ENCODE measurements around the gene CDH8.
"Not testable (repeated sequence)": the region's sequence is repeated elsewhere in the genome, so short reads cannot be mapped to it uniquely, and the experiment has no call there.

Gene CDH8

GRCh38 chr16:61937646-61938045 lies 98.6 kb downstream of the CDH8 start:
- no peaks in the 10 kb centered on the region for H3K4me1 Mint-ChIP-seq (ENCODE audit: low read depth)
- no peak overlapping the region for H3K27ac Mint-ChIP-seq
- H3K4me3 Mint-ChIP-seq = no peak overlapping the region
- H3K27me3 Mint-ChIP-seq (ENCODE audit: low read depth) = no peaks in the 10 kb centered on the region
- H3K36me3 Mint-ChIP-seq (ENCODE audit: low read depth) = no peaks in the 10 kb centered on the region
- DNase-seq (ENCODE audit: low spot score) = no peak
- peaks cover 31% of the 10 kb centered on the region for H3K9me3 Mint-ChIP-seq

GRCh38 chr16:61936522-61936921 lies 99.7 kb downstream of the CDH8 start:
- H3K36me3 Mint-ChIP-seq (ENCODE audit: low read depth) = no peaks in the 10 kb centered on the region
- no peaks in the 10 kb centered on the region for H3K27me3 Mint-ChIP-seq (ENCODE audit: low read depth)
- no peaks in the 10 kb centered on the region for H3K4me1 Mint-ChIP-seq (ENCODE audit: low read depth)
- H3K27ac Mint-ChIP-seq = no peak overlapping the region
- H3K4me3 Mint-ChIP-seq = no peak overlapping the region
- H3K9me3 Mint-ChIP-seq = peaks cover 24% of the 10 kb centered on the region
- no peak for DNase-seq (ENCODE audit: low spot score)

GRCh38 chr16:61934601-61935000 lies 101.6 kb downstream of the CDH8 start:
- no peaks in the 10 kb centered on the region for H3K27me3 Mint-ChIP-seq (ENCODE audit: low read depth)
- no peak overlapping the region for H3K4me3 Mint-ChIP-seq
- DNase-seq (ENCODE audit: low spot score) = no peak
- H3K4me1 Mint-ChIP-seq (ENCODE audit: low read depth) = no peaks in the 10 kb centered on the region
- H3K9me3 Mint-ChIP-seq = peaks cover 21% of the 10 kb centered on the region
- H3K27ac Mint-ChIP-seq = no peak overlapping the region
- no peaks in the 10 kb centered on the region for H3K36me3 Mint-ChIP-seq (ENCODE audit: low read depth)

GRCh38 chr16:61929776-61930175 lies 106.5 kb downstream of the CDH8 start:
- peaks cover 25% of the 10 kb centered on the region for H3K9me3 Mint-ChIP-seq

GRCh38 chr16:61926766-61927165 lies 109.5 kb downstream of the CDH8 start:
- Mint-ChIP-seq H3K4me3 (no peak overlapping the region), H3K36me3 (ENCODE audit: low read depth) (no peaks in the 10 kb centered on the region), H3K4me1 (ENCODE audit: low read depth) (no peaks in the 10 kb centered on the region), H3K27me3 (ENCODE audit: low read depth) (no peaks in the 10 kb centered on the region), H3K9me3 (peaks cover 20% of the 10 kb centered on the region), H3K27ac (no peak overlapping the region)
- no peak for DNase-seq (ENCODE audit: low spot score)

More at GRCh38 chr16:61929776-61930175, 106.5 kb downstream of the CDH8 start:
- no peaks in the 10 kb centered on the region for H3K4me1 Mint-ChIP-seq (ENCODE audit: low read depth)
- H3K27ac Mint-ChIP-seq = no peak overlapping the region
- no peaks in the 10 kb centered on the region for H3K27me3 Mint-ChIP-seq (ENCODE audit: low read depth)
- no peaks in the 10 kb centered on the region for H3K36me3 Mint-ChIP-seq (ENCODE audit: low read depth)
- DNase-seq (ENCODE audit: low spot score) = no peak
- H3K4me3 Mint-ChIP-seq = no peak overlapping the region

GRCh38 chr16:61923629-61924028 lies 112.6 kb downstream of the CDH8 start:
- H3K27me3 Mint-ChIP-seq (ENCODE audit: low read depth) = no peaks in the 10 kb centered on the region
- no peak for DNase-seq (ENCODE audit: low spot score)
- H3K36me3 Mint-ChIP-seq (ENCODE audit: low read depth) = no peaks in the 10 kb centered on the region

GRCh38 chr16:61921373-61921772 lies 114.9 kb downstream of the CDH8 start:
- H3K4me1 Mint-ChIP-seq (ENCODE audit: low read depth) = no peaks in the 10 kb centered on the region
- no peaks in the 10 kb centered on the region for H3K36me3 Mint-ChIP-seq (ENCODE audit: low read depth)
- H3K27ac Mint-ChIP-seq = no peak overlapping the region

More at GRCh38 chr16:61923629-61924028, 112.6 kb downstream of the CDH8 start:
- Mint-ChIP-seq H3K9me3 (peaks cover 13% of the 10 kb centered on the region), H3K4me1 (ENCODE audit: low read depth) (no peaks in the 10 kb centered on the region), H3K4me3 (no peak overlapping the region), H3K27ac (no peak overlapping the region)

GRCh38 chr16:61917865-61918826 lies 118.1 kb downstream of the CDH8 start:
- not testable (repeated sequence) for H3K27ac Mint-ChIP-seq; H3K36me3 Mint-ChIP-seq (ENCODE audit: low read depth); H3K4me3 Mint-ChIP-seq; DNase-seq (ENCODE audit: low spot score); H3K27me3 Mint-ChIP-seq (ENCODE audit: low read depth); H3K4me1 Mint-ChIP-seq (ENCODE audit: low read depth)
- peaks cover 32% of the 10 kb centered on the region for H3K9me3 Mint-ChIP-seq

More at GRCh38 chr16:61921373-61921772, 114.9 kb downstream of the CDH8 start:
- Mint-ChIP-seq H3K9me3 (peaks cover 21% of the 10 kb centered on the region), H3K4me3 (no peak overlapping the region), H3K27me3 (ENCODE audit: low read depth) (no peaks in the 10 kb centered on the region)
- DNase-seq (ENCODE audit: low spot score) = no peak

- H3K27ac Mint-ChIP-seq = no peak overlapping the region
- no peak overlapping the region for H3K4me3 Mint-ChIP-seq
- peaks cover 43% of the 10 kb centered on the region for H3K9me3 Mint-ChIP-seq
- H3K27me3 Mint-ChIP-seq (ENCODE audit: low read depth) = no peaks in the 10 kb centered on the region
- no peaks in the 10 kb centered on the region for H3K4me1 Mint-ChIP-seq (ENCODE audit: low read depth)
- no peak for DNase-seq (ENCODE audit: low spot score)
- no peaks in the 10 kb centered on the region for H3K36me3 Mint-ChIP-seq (ENCODE audit: low read depth)
Observed at GRCh38 chr16:61915569-61915968, 120.7 kb downstream of the CDH8 start.

GRCh38 chr16:61909074-61909473 lies 127.2 kb downstream of the CDH8 start:
- no peaks in the 10 kb centered on the region for H3K36me3 Mint-ChIP-seq (ENCODE audit: low read depth)

GRCh38 chr16:61908426-61908825 lies 127.8 kb downstream of the CDH8 start:
- Mint-ChIP-seq H3K9me3 (peaks cover 47% of the 10 kb centered on the region), H3K27me3 (ENCODE audit: low read depth) (no peaks in the 10 kb centered on the region)

More at GRCh38 chr16:61909074-61909473, 127.2 kb downstream of the CDH8 start:
- Mint-ChIP-seq H3K4me1 (ENCODE audit: low read depth) (no peaks in the 10 kb centered on the region), H3K4me3 (no peak overlapping the region), H3K27ac (no peak overlapping the region), H3K27me3 (ENCODE audit: low read depth) (no peaks in the 10 kb centered on the region), H3K9me3 (peaks cover 50% of the 10 kb centered on the region)
- no peak for DNase-seq (ENCODE audit: low spot score)

GRCh38 chr16:61901689-61902088 lies 134.5 kb downstream of the CDH8 start:
- peaks cover 31% of the 10 kb centered on the region for H3K9me3 Mint-ChIP-seq
- no peak overlapping the region for H3K27ac Mint-ChIP-seq
- no peak for DNase-seq (ENCODE audit: low spot score)
- H3K27me3 Mint-ChIP-seq (ENCODE audit: low read depth) = no peaks in the 10 kb centered on the region
- no peak overlapping the region for H3K4me3 Mint-ChIP-seq
- no peaks in the 10 kb centered on the region for H3K36me3 Mint-ChIP-seq (ENCODE audit: low read depth)
- H3K4me1 Mint-ChIP-seq (ENCODE audit: low read depth) = no peaks in the 10 kb centered on the region

More at GRCh38 chr16:61908426-61908825, 127.8 kb downstream of the CDH8 start:
- no peak overlapping the region for H3K27ac Mint-ChIP-seq
- no peaks in the 10 kb centered on the region for H3K36me3 Mint-ChIP-seq (ENCODE audit: low read depth)
- no peak for DNase-seq (ENCODE audit: low spot score)
- H3K4me1 Mint-ChIP-seq (ENCODE audit: low read depth) = no peaks in the 10 kb centered on the region
- no peak overlapping the region for H3K4me3 Mint-ChIP-seq

GRCh38 chr16:61900482-61900881 lies 135.8 kb downstream of the CDH8 start:
- H3K36me3 Mint-ChIP-seq (ENCODE audit: low read depth) = no peaks in the 10 kb centered on the region

GRCh38 chr16:61897657-61898056 lies 138.6 kb downstream of the CDH8 start:
- H3K27me3 Mint-ChIP-seq (ENCODE audit: low read depth) = no peaks in the 10 kb centered on the region
- no peaks in the 10 kb centered on the region for H3K36me3 Mint-ChIP-seq (ENCODE audit: low read depth)
- peaks cover 37% of the 10 kb centered on the region for H3K9me3 Mint-ChIP-seq
- no peak overlapping the region for H3K27ac Mint-ChIP-seq
- no peak overlapping the region for H3K4me3 Mint-ChIP-seq
- no peaks in the 10 kb centered on the region for H3K4me1 Mint-ChIP-seq (ENCODE audit: low read depth)
- DNase-seq (ENCODE audit: low spot score) = no peak

More at GRCh38 chr16:61900482-61900881, 135.8 kb downstream of the CDH8 start:
- H3K4me3 Mint-ChIP-seq = no peak overlapping the region
- no peak overlapping the region for H3K27ac Mint-ChIP-seq
- no peaks in the 10 kb centered on the region for H3K27me3 Mint-ChIP-seq (ENCODE audit: low read depth)
- H3K4me1 Mint-ChIP-seq (ENCODE audit: low read depth) = no peaks in the 10 kb centered on the region
- peaks cover 25% of the 10 kb centered on the region for H3K9me3 Mint-ChIP-seq
- DNase-seq (ENCODE audit: low spot score) = no peak
